Epithelial cell of esophagus (primary cell): ENCODE data around the gene SMOC1.
A peak's percentile ranks its signal among the peaks of the same experiment; 100 is the strongest.

Source experiments
- DNase-seq: peaks from one replicate; pipeline ENCODE4 v3.0.0; 2010; ENCODE audit warnings: low read depth
- H3K4me3 ChIP-seq: 2 replicates; pipeline ENCODE4 v1.5.1; 2011; ENCODE audit warnings: mild to moderate bottlenecking, low read length, control low read depth
- TF ChIP-seq, protein P1 (sequence below): IDR thresholded peaks from 2 replicates; pipeline ENCODE4 v1.5.1; 2011; ENCODE audit warnings: low read depth, mild to moderate bottlenecking, low read length, control low read depth, inconsistent platforms; ENCODE audit not compliant: insufficient read depth; ENCODE audit errors: missing control alignments

The SMOC1 gene

DNA sequence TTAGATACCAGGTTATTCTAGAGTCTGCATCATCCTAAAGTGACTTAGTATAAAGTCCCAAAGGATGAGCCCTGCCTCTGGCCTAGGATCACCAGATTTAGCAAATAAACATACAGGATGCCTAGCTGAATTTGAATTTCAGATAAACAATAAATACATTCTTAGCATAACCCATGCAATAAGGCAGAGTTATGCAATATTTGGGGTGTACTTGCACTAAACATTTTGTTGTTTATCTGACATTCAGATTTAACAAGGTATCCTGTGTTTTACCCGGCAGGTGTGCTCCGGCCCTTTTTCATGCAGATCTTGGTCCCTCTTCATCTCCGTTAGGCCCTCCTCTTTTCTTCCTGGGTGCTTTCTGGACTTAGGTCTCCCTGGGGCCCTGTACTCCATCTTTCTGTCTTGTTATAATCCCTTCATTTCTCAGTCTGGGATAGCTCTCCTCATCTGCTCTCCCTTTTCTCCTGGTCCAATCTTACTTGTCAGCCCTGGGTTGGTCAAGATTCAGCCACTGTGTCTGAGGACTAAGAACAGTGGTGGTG is 18.1 kb upstream of the SMOC1 start:
- TF ChIP-seq, protein P1, sequence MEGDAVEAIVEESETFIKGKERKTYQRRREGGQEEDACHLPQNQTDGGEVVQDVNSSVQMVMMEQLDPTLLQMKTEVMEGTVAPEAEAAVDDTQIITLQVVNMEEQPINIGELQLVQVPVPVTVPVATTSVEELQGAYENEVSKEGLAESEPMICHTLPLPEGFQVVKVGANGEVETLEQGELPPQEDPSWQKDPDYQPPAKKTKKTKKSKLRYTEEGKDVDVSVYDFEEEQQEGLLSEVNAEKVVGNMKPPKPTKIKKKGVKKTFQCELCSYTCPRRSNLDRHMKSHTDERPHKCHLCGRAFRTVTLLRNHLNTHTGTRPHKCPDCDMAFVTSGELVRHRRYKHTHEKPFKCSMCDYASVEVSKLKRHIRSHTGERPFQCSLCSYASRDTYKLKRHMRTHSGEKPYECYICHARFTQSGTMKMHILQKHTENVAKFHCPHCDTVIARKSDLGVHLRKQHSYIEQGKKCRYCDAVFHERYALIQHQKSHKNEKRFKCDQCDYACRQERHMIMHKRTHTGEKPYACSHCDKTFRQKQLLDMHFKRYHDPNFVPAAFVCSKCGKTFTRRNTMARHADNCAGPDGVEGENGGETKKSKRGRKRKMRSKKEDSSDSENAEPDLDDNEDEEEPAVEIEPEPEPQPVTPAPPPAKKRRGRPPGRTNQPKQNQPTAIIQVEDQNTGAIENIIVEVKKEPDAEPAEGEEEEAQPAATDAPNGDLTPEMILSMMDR = no peak
- no peak overlapping the region for H3K4me3 ChIP-seq
- no peak for DNase-seq

DNA sequence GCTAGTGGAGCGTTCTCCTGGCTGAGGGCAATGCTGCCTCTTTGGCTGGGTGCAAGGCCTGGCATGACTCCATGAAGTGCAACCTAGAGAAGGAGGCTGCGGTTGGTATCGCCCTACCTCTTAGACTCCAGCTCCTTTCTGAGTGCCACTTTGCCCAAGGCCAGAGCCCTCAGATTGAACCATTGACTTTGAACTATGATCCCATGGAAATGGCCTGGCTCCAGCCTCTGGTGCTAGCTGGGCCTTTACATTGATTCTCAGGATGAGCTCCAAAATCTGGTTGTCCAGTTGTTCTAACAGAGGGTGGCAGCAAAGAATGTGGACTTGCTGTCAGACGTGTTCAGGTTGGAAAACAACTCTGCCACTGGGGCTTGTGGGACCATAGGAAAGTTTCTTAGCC is 16.1 kb upstream of the SMOC1 start:
- TF ChIP-seq, protein P1 = peak; percentile 16
- no peak for DNase-seq
- H3K4me3 ChIP-seq = no peak overlapping the region

DNA sequence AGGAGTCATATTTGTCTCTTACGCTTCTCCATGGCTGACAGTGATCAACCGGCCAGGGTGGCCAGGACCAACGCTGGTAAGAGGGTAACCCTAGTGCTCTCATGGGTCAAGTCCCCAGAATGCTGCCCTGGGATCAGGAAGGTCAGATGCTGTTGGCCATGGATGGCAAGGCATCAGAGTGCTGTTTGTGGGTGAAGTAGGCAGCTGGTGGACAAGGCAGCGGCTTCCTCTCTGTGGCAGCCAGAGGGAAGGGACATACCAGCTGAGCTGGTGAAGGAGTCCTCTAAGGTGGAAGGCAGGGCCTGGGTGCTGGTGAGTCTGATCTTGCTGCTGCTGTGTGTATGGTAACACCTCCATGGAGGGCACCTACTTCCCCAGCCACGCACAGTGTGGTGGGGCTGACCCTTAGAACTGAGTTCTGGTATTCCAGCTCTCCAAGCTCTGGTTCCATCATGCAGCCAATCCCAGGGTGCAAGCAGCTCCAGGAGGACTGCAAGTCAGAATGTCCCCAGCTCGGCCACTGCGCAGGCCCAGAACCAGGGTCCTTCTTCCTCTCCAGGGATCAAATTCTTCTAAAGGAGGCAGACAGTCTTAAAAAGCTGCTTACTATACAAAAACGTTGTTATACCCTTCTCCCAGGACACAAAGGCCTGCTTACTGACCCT is 13.4 kb upstream of the SMOC1 start:
- no peak overlapping the region for H3K4me3 ChIP-seq
- TF ChIP-seq, protein P1 = no peak

DNA sequence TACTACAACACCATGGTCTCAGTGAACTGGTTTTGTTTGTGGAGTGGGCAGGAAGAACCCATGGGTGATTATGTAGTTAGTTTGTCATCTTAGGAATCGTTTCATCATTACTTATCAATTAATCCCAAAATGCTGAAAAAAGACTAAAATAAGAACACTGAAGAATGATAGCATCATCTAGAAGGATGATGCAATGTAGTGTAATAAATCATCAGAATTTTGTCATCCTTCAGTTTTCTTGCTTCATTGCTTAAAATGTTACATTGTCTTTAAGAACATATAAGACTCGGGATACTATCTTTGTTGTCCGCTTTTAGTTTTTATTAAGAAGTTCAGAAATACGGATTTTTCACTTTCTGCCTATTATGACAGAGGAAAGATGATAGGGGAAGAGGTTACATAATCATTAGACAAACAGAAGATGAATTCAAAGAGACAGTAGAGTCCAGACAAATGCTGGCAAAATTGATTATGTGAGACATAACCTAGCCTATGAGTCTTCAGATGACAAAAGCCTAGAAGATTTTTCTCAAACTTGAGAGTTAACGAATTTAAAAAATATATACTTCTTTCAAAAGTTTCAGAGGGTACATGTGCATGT is 10.8 kb upstream of the SMOC1 start:
- TF ChIP-seq, protein P1 = no peak
- no peak overlapping the region for H3K4me3 ChIP-seq
- DNase-seq = no peak

More for the DNA sequence above, 13.4 kb upstream of the SMOC1 start:
- no peak for DNase-seq

DNA sequence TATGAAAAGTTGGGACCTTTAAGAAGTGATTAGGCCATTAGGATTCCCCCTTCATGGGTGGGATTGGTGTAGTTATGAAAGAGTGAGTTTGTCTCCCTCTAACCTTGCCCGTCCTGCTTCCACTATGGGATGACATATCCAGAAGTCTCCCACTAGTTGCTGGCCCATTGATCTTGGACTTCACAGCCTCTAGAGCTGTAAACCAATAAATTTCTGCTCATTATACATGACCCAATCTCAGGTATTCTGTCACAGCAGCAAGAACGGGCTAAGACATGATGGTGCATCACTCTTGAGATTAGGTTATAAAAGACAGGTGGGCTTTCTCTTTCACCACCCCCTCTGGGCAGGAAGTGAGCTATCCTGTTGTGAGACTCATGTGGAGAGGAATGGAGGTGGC is 8.6 kb upstream of the SMOC1 start:
- no peak overlapping the region for H3K4me3 ChIP-seq
- TF ChIP-seq, protein P1 = no peak
- DNase-seq = no peak

DNA sequence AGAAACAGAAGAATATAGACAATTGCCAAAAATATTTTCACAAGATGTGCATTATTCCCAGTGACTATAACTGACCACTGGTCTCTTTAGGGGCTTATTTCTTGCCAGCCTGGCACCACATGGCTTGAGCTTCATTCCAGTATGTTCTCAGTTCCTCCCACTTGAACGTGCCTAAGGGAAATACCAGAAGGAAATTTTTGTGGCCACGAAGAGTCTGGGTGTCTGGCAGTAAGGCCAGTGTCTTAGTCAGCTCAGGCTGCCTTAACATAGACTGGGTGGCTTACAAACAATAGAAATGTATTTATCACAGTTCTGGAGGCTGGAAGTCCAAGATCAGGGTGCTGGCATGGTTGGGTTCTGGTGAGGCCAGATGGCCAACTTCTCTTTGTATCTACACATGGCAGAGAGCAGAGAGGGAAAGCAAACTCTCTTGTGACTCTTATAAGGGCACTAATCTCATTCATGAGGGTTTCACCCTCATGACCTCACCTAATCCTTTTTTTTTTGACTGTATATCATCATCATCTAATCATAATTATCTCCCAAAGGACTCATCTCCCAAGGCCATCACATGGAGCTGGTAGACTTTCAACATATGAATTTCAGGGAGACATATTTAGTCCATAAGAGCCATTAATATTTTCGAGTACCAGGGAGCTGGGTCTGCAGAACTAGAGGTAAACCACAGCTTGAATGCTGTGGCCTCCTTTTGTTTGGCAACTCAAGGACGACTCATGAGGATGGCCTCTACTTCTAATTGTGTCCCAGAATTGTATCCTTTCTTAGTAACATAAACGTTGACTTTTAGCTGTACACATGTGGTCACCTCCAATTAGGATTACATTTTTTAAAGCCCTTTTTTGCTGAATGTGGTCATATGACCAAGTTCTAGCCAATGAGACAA is 5.1 kb upstream of the SMOC1 start:
- DNase-seq = peak; percentile 36
- no peak overlapping the region for H3K4me3 ChIP-seq
- TF ChIP-seq, protein P1 = no peak
